ENCODE data around the gene KCNH4. TPM values are rescaled to one million over a fixed set of nuclear protein-coding genes. Genes with fewer than 3 reads are reported as not detected.

KCNH4 gene
- total and polyA plus RNA-seq, 2 donors (not counting 1 experiment from before 2014, with no cell fraction given): 0.62 to 1.0 TPM

DNA sequence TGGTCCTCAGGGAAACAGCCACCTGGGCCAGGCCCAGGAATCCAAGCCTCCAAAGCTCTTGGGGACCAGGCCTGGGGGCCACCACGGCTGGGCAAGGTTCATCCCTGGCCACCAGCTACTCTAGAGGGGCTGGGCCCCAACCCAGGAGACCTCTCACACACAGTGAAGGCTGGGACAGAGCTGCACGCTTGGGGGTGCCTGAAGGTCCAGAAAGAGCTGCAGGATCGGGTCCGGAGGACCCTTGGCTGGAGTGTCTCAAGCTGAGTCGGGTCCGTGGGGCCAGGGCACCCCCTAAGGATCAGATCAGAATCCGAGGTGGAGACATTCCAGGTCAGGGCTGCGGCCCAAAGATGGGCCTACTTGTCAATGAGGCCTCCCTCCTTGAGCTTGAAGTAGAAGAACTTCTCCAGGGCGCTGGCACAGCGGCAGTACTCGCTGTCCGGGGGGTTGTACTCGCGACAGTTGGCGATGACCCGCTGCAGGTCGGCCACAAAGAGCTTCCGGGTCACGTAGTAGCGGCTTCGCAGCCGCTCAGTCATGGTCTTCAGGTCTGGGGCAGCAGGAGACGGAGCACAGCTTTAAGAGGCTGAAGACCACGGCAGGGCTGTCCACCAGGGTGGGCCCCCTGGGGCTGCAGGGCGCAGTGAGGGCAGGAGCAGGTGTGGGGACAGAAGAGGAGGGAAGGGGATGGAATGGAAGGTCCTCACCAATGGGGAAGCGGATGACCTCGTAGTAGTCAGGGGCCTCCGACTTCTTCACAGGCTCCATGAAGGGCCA, 67.5 kb downstream of the KCNH4 start:
- H3K4me1 Mint-ChIP-seq: peaks cover 51% of the 10 kb centered on the region
- Histone ChIP-seq H3K9ac (ENCODE audit: low read length) (no peak overlapping the region), H3K4me3 (ENCODE audit: control extremely low read depth in 1 of 5, extremely low read depth in 1 of 5, insufficient read depth in 1 of 5, low read depth in 2 of 5, low read length in 4 of 5) (no peak overlapping the region)

More for the DNA sequence above, 67.5 kb downstream of the KCNH4 start:
- H3K27me3 Mint-ChIP-seq: no peaks in the 10 kb centered on the region
- no peak overlapping the region for H3K4me3 Mint-ChIP-seq
- POLR2A ChIA-PET: interaction anchor here (0.7 to 1.9 kb wide), 6 partner anchors 8 to 417 kb away, joined by 3 to 25 read pairs (median 6); partner anchors contain the start of genes CNP, DNAJC7 and KAT2A
- H3K79me2 ChIP-seq (ENCODE audit: control insufficient read depth, insufficient read depth, low read length): peaks cover 14% of the 10 kb centered on the region
- intact Hi-C loops (cut with micrococcal nuclease): loop anchor here (2.0 to 10.0 kb wide), 2 partner anchors 67 to 271 kb away; partner anchors contain the start of genes KCNH4 and STAT3
- peak overlapping the region; percentile 73 for H3K27ac Mint-ChIP-seq
- peaks cover 35 to 49% of the 10 kb centered on the region in 2 donors for H3K4me1 ChIP-seq (ENCODE audit: control insufficient read depth in 2 of 2, insufficient read depth in 2 of 2, low read length in 2 of 2)
- peak overlapping the region; percentile 85 to 88 for H3K27ac ChIP-seq (ENCODE audit: low read length in 2 of 2)
- no peaks in the 10 kb centered on the region for H3K9me3 ChIP-seq (ENCODE audit: control extremely low read depth in 1 of 3, control insufficient read depth in 2 of 3, insufficient read depth in 1 of 3, low read length in 2 of 3)
- 96% methylated on average over 27 of the region's 28 CpGs for WGBS (ENCODE audit: insufficient coverage)
- H4K20me1 ChIP-seq (ENCODE audit: control insufficient read depth, insufficient read depth, low read length, poor library complexity, severe bottlenecking): no peaks in the 10 kb centered on the region
- H3K27me3 ChIP-seq (replicated peaks in 1 of 4; ENCODE audit: control extremely low read depth in 1 of 4, control insufficient read depth in 3 of 4, insufficient read depth in 4 of 4, low read length in 3 of 4): no peaks in the 10 kb centered on the region
- H2AFZ ChIP-seq (ENCODE audit: insufficient read depth, low read depth, low read length, poor library complexity, severe bottlenecking): no peak overlapping the region
- no peaks in the 10 kb centered on the region for H3K9me3 Mint-ChIP-seq (ENCODE audit: insufficient read depth)
- ATAC-seq (ENCODE audit: low read depth) (no peak), DNase-seq (peak; percentile 15)
- peaks cover 0 to 38% of the 10 kb centered on the region in 2 experiments for H3K36me3 ChIP-seq (replicated peaks in 1 of 2; ENCODE audit: control extremely low read depth in 1 of 2, control insufficient read depth in 1 of 2, extremely low read depth in 1 of 2, insufficient read depth in 2 of 2, low read length in 1 of 2)
- TF ChIP-seq, protein P1, sequence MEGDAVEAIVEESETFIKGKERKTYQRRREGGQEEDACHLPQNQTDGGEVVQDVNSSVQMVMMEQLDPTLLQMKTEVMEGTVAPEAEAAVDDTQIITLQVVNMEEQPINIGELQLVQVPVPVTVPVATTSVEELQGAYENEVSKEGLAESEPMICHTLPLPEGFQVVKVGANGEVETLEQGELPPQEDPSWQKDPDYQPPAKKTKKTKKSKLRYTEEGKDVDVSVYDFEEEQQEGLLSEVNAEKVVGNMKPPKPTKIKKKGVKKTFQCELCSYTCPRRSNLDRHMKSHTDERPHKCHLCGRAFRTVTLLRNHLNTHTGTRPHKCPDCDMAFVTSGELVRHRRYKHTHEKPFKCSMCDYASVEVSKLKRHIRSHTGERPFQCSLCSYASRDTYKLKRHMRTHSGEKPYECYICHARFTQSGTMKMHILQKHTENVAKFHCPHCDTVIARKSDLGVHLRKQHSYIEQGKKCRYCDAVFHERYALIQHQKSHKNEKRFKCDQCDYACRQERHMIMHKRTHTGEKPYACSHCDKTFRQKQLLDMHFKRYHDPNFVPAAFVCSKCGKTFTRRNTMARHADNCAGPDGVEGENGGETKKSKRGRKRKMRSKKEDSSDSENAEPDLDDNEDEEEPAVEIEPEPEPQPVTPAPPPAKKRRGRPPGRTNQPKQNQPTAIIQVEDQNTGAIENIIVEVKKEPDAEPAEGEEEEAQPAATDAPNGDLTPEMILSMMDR (IDR thresholded peaks at IDR 0.05): no peak
- TF ChIP-seq EZH2 (IDR thresholded peaks at IDR 0.05; ENCODE audit: borderline replicate concordance, insufficient read depth, low read depth, low read length, poor library complexity, severe bottlenecking): no peak
- peak overlapping the region; percentile 92 for H3K4me2 ChIP-seq (replicated peaks; ENCODE audit: low read depth, low read length, poor library complexity, severe bottlenecking)
- CTCF ChIA-PET: interaction anchor here (0.6 to 6.9 kb wide), 15 partner anchors 19 to 150 kb away, joined by 3 to 115 read pairs (median 4); partner anchors contain the start of genes CNP, DNAJC7 and NKIRAS2

Measured in B cell (primary cell).